ENCODE data around the gene GPC5. TPM values are rescaled to one million over a fixed set of nuclear protein-coding genes. Genes with fewer than 3 reads are reported as not detected.
A peak's percentile ranks its signal among the peaks of the same experiment; 100 is the strongest.
"Not testable (repeated sequence)": the region's sequence is repeated elsewhere in the genome, so short reads cannot be mapped to it uniquely, and the experiment has no call there.

The GPC5 gene
- polyA plus RNA-seq, 4 donors, result 3.8 to 7.6 (median 4.3) TPM

DNA sequence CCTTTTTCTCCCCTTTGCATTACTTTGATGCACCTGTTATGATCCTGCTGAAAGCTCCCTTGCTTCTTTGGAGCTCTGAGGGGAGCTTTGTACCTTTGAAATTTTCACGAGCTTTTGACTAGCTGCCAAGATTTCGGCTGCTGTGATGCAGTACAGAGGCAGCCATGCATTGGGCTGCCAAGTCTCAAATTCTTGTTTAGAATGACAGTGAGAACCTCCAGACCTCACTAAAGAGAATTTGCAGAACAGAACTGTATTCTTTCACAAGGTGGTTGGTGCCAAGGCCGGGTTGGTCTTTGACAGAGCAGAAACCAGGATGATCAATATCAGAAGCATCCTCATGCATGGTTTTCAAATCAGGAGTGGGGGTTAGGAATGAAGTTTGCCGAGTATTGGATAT is 414.8 kb downstream of the GPC5 start:
- DNase-seq (ENCODE audit: low read depth in 4 of 4, low spot score in 3 of 4), result no peak

- DNase-seq (ENCODE audit: low read depth in 4 of 4, low spot score in 3 of 4), result no peak
These were observed 417.9 kb downstream of the GPC5 start for GRCh38 chr13:91816263-91816807.

DNA sequence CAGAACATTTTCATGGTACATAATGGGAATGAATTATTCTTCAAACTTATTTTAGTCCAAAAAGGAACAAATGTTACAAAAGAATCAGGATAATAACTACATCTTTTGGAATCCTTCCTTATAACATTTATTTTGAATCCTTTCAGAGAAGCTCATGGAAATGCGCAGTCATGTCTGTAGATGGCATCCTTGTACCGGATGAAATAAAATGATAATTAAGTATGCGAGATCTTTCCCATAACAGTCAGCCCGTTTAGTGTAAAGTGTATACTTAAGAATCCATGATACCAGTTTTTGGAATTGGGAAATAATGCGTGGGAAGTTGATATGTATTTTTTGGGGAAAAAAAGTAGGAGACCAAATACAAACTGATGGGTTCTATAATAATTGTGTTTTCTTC is 418.8 kb downstream of the GPC5 start:
- DNase-seq (ENCODE audit: low read depth in 4 of 4, low spot score in 3 of 4), result no peak

- DNase-seq (ENCODE audit: low read depth in 4 of 4, low spot score in 3 of 4), result no peak
These were observed 426.0 kb downstream of the GPC5 start for GRCh38 chr13:91824416-91824815.

- no peak for DNase-seq (ENCODE audit: low read depth in 4 of 4, low spot score in 3 of 4)
These were observed 427.1 kb downstream of the GPC5 start for GRCh38 chr13:91825516-91825915.

- no peak for DNase-seq (ENCODE audit: low read depth in 4 of 4, low spot score in 3 of 4)
These were observed 438.1 kb downstream of the GPC5 start for GRCh38 chr13:91836553-91836952.

DNA sequence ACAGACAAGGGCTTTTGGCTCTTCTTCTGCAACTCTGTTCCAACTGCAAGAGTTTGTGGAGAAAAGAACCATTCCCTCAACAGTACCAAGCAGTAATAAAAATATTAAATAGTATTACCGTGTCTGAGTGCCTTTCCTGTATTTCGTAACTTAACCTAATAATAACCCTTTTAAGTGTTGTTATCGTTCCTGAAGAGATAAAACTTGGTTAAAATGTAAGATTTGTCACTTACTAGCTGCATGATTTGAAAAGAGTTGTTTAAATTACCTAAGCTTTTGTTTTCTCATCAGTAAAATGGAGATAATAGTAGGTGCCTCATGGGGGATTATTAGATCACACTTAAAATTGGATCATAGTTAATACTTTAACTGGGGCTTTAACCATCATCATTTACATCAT is 447.2 kb downstream of the GPC5 start:
- DNase-seq (ENCODE audit: low read depth in 4 of 4, low spot score in 3 of 4), result no peak

DNA sequence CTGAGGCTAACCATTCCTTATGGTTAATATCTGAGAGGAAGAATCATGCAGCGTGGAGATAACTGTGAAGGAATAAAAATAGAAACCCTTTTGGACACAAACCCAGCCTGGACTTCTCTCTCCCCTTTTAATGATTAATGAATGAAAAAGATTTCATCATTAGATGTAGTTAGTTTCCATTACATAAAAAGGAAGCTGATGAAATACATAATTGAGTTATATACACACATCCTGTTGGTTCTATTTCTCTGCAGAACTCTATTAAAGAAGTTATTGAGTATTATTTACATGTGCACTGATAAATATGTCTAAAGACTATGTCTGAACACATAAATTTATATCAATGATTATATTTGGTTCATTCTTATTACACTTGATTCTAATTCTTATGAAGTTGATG is 465.3 kb downstream of the GPC5 start:
- DNase-seq (ENCODE audit: low read depth in 4 of 4, low spot score in 3 of 4), result no peak

- no peak for DNase-seq (ENCODE audit: low read depth in 4 of 4, low spot score in 3 of 4)
These were observed 469.9 kb downstream of the GPC5 start for GRCh38 chr13:91868351-91868750.

GRCh38 chr13:91878491-91878890 is 480.1 kb downstream of the GPC5 start:
- DNase-seq (ENCODE audit: low read depth in 4 of 4, low spot score in 3 of 4), result no peak

DNA sequence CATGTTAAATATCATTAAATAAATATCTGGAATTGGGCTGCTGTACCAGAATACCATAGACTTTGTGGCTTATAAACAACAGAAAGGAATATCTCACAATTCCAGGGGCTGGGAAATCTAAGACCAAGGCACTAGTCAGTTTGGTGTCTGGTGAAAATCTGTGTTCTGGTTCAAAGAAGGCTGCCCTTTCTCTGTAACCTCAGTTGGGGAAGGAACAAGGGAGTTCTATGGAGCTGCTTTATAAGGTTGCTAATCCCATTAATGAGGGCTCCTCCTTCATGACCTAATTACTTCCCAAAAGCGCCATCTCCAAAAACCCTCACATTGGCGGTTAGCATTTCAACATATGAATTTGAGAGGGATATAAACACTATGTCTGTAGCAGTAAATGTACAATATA is 480.9 kb downstream of the GPC5 start:
- DNase-seq (ENCODE audit: low read depth in 4 of 4, low spot score in 3 of 4), result no peak

- no peak for DNase-seq (ENCODE audit: low read depth in 4 of 4, low spot score in 3 of 4)
These were observed 484.5 kb downstream of the GPC5 start for GRCh38 chr13:91882918-91883317.

- no peak for DNase-seq (ENCODE audit: low read depth in 4 of 4, low spot score in 3 of 4)
These were observed 491.2 kb downstream of the GPC5 start for GRCh38 chr13:91889641-91890040.

DNA sequence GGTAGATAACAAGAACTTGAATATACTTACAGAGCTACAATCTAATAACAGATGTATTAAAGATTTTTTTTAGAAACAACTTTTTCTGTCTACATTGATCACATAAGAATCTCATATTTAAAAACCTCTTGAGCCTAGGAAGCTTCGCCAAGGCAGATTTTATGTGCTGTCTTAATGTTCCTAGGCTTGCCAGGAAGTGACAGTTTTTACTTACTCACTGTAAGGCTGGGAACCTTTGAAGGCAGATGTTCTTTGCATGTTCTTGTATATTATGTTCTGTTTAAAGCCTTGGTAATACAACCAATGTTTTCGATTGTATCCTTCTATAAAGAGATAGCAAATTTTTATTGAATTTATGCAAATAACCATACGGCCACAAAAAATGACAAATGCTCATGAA is 492.7 kb downstream of the GPC5 start:
- DNase-seq (ENCODE audit: low read depth in 4 of 4, low spot score in 3 of 4), result no peak

DNA sequence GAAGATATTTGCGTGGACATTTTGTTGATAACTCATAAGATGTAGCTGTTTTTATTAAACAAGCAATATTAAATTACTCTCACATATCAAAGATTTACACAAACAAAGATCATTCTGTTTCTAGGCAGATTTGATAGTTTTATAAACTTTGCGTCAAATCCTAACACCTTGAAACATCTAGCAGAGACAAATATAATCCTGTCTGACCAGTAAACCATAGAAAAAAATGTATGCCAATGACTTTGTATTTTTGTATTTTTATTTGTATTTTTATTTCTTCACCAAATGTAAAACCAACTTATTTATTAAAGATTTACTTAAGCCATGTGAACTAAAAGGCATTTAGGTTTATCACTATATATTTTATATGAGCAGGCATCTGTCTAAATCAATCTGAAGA is 494.6 kb downstream of the GPC5 start:
- no peak for DNase-seq (ENCODE audit: low read depth in 4 of 4, low spot score in 3 of 4)

GRCh38 chr13:91894316-91894715 is 495.9 kb downstream of the GPC5 start:
- peak in 1 of 4 donors; percentile 4 for DNase-seq (ENCODE audit: low read depth in 4 of 4, low spot score in 3 of 4)

- DNase-seq (ENCODE audit: low read depth in 4 of 4, low spot score in 3 of 4), result no peak
These were observed 498.1 kb downstream of the GPC5 start for GRCh38 chr13:91896547-91896946.

DNA sequence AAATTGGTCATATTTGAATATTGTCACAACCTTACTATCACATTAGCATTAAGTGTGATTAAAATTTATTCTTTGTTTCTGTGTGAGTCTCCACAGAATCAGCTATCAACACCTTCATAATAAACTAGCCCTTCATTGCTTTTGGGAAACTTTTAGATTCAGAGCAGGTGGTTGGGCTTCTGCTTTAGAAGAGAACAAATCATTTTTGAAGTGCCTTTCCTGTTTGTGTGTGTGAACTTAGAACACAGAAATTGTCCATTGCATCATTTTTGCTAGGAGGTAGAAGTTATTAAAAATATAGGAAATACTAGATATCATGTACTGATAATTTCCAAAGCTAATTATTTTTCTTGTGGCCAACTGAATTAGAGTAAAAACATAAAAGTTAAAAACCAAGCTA is 500.6 kb downstream of the GPC5 start:
- not testable (repeated sequence) for DNase-seq (ENCODE audit: low read depth in 4 of 4, low spot score in 3 of 4)

DNA sequence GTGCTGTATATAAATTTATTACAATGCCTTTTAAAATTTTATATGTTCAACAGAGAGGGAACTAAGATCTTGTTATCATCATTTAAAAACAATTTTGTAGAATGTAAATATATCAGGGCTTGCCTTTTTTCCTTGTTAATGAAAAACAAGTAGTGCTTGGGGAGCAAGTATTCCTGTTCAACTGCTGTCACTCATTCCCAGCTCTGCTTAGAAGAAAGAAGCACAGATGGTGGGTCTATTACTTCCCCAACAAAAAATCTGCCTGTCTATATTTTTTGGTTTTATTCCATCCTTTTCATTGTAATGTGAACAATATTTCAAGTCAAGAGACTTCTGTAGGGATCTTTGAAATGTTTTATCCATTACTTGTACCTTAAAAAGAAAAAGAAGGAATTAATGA is 503.9 kb downstream of the GPC5 start:
- DNase-seq (ENCODE audit: low read depth in 4 of 4, low spot score in 3 of 4), result no peak

GRCh38 chr13:91904005-91904404 is 505.6 kb downstream of the GPC5 start:
- DNase-seq (ENCODE audit: low read depth in 4 of 4, low spot score in 3 of 4), result no peak

- DNase-seq (ENCODE audit: low read depth in 4 of 4, low spot score in 3 of 4), result no peak
These were observed 506.2 kb downstream of the GPC5 start for GRCh38 chr13:91904597-91904996.

- no peak for DNase-seq (ENCODE audit: low read depth in 4 of 4, low spot score in 3 of 4)
These were observed 509.0 kb downstream of the GPC5 start for GRCh38 chr13:91907398-91907797.

- DNase-seq (ENCODE audit: low read depth in 4 of 4, low spot score in 3 of 4), result no peak
These were observed 511.2 kb downstream of the GPC5 start for GRCh38 chr13:91909617-91910016.

Measured in right renal pelvis (tissue), 4 donors.